ENCODE data around the gene SNTB2. TPM values are rescaled to one million over a fixed set of nuclear protein-coding genes. Genes with fewer than 3 reads are reported as not detected.
A peak's percentile ranks its signal among the peaks of the same experiment; 100 is the strongest.

Gene SNTB2
- total and polyA plus RNA-seq, 2 of the 8 experiments (the other 6 are each of a cell fraction or from before 2014, with no cell fraction given), result 6.0 to 16.1 TPM

DNA sequence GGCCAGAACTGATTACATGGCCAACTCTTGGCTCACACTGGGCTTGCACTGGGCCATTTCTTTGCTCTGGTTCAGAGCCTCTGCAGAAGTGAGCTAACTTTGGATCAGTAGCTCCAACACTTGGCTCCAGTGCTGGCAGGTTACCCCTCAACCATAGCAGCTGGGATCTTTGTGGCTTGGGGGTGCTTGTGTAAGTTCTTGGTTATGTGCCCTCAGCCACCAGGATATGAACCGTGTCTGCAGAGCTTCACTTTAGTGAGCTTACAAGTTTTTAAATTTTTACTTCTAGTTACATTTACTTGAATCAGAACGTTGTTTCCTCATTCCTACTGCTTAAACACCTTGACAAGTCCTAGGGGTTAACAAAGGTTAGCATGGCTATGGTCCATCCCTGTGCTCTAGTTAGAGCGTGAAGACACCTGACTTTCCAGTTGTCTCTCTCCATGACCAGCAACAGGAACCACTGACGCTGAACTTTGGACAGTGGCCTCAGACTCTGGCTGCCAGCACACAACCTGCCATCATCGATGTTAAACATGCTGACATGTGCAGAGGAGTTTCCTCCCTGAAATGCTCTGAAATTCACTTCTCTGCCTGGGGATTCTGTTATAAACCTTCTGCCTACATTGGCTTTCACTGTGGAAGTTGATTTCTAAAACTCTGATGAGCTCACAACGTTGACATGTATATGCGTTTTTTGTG lies 139.4 kb downstream of the SNTB2 start:
- FAIRE-seq, result no peak
- peaks cover 9 to 67% of the 10 kb centered on the region in 2 experiments for H3K79me2 ChIP-seq (ENCODE audit: control insufficient read depth in 1 of 2, insufficient read depth in 2 of 2, low read length in 2 of 2)

More for the DNA sequence above, 139.4 kb downstream of the SNTB2 start:
- Histone ChIP-seq H2BK15ac (ENCODE audit: low read length) (no peak overlapping the region), H3K27ac (ENCODE audit: low read depth, low read length) (no peak overlapping the region), H3K27me3 (replicated peaks in 1 of 4; ENCODE audit: control insufficient read depth in 3 of 4, extremely low read depth in 1 of 4, insufficient read depth in 3 of 4, low read length in 3 of 4) (no peaks in the 10 kb centered on the region), H3K14ac (ENCODE audit: insufficient read length) (no peak overlapping the region), H3K79me1 (ENCODE audit: low read depth, low read length) (peaks cover 21% of the 10 kb centered on the region), H4K20me1 (replicated peaks in 1 of 2; ENCODE audit: control insufficient read depth in 1 of 2, insufficient read depth in 2 of 2, low read length in 2 of 2) (peaks cover 14 to 42% of the 10 kb centered on the region in 2 experiments), H3K18ac (ENCODE audit: extremely low read depth, low read length) (no peak overlapping the region), H3K36me3 (ENCODE audit: control insufficient read depth in 2 of 4, insufficient read depth in 4 of 4, low read length in 3 of 4) (peaks cover 11 to 73% (median 31%) of the 10 kb centered on the region in 4 experiments), H2BK12ac (ENCODE audit: low read depth, low read length) (no peak overlapping the region), H3K4me3 (ENCODE audit: extremely low read depth in 1 of 4, insufficient read depth in 2 of 4, low read depth in 3 of 4, low read length in 4 of 4) (no peak overlapping the region), H2BK5ac (ENCODE audit: low read depth, low read length) (no peak overlapping the region), H3K23me2 (ENCODE audit: low read depth, low read length) (peaks cover 11% of the 10 kb centered on the region; the same call in 1 of the 2 replicates), H3K4me1 (replicated peaks in 1 of 4; ENCODE audit: control insufficient read depth in 3 of 4, insufficient read depth in 4 of 4, low read length in 3 of 4) (peaks cover 6 to 17% (median 10%) of the 10 kb centered on the region in 4 experiments), H4K8ac (ENCODE audit: extremely low read depth, insufficient read depth, low read length) (no peak overlapping the region), H4K5ac (ENCODE audit: insufficient read length, low read depth, low read length) (no peak overlapping the region), H2BK120ac (replicated peaks; ENCODE audit: low read depth, low read length) (no peak overlapping the region), H4K91ac (replicated peaks; ENCODE audit: insufficient read length, low read length) (no peak overlapping the region), H3K56ac (replicated peaks; ENCODE audit: insufficient read length, low read depth, low read length) (no peak overlapping the region), H3K9me3 (ENCODE audit: insufficient read depth in 2 of 2, low read depth in 1 of 2, low read length in 1 of 2) (no peaks in the 10 kb centered on the region), H3K4ac (replicated peaks; ENCODE audit: insufficient read length, low read depth, low read length) (no peak overlapping the region), H3K4me2 (ENCODE audit: insufficient read depth in 1 of 2, low read depth in 2 of 2, low read length in 2 of 2) (peak overlapping the region in 1 of 2 experiments; percentile 24; a peak in 2 of 4 replicates), H3K23ac (ENCODE audit: insufficient read length) (no peak overlapping the region), H2BK20ac (ENCODE audit: low read length) (no peak overlapping the region), H2AK5ac (ENCODE audit: low read depth, low read length) (no peak overlapping the region), H2AFZ (ENCODE audit: low read length) (no peak overlapping the region), H3K9ac (replicated peaks in 1 of 4; ENCODE audit: extremely low read depth in 1 of 4, low read depth in 3 of 4, low read length in 3 of 4) (no peak overlapping the region; a peak in 1 of 7 replicates)
- ChIA-PET CTCF (ENCODE audit: partially characterized antibody) (interaction anchor here (0.5 to 1.4 kb wide), 5 partner anchors 8 to 158 kb away, joined by 3 to 4 read pairs (median 3); no protein-coding TSS in a partner anchor), POLR2A (ENCODE audit: partially characterized antibody) (interaction anchor here (0.6 to 29.8 kb wide), 7 partner anchors 6 to 176 kb away, joined by 3 to 497 read pairs (median 3); partner anchors contain the start of genes COG8, NIP7, PDF and TMED6)
- WGBS, 2 experiments (ENCODE audit: extremely low coverage in 1 of 2, insufficient coverage in 1 of 2, insufficient read length in 1 of 2, insufficient replicate concordance in 2 of 2, low coverage in 1 of 2, low lambda C conversion rate in 2 of 2, missing lambda C conversion rate in 1 of 2), result 90% methylated on average over 7 of the region's 7 CpGs; no CpG with 5 or more reads in 1 of the 2 experiments
- TF ChIP-seq CHD1 (IDR thresholded peaks at IDR 0.05; ENCODE audit: low read depth, low read length) (no peak), POLR2A (IDR thresholded peaks at IDR 0.05; ENCODE audit: control extremely low read depth in 1 of 2, low read depth in 2 of 2, low read length in 2 of 2) (peak in 1 of 2 experiments; percentile 45; a peak in 1 of 3 replicates)
- no peak for DNase-seq (ENCODE audit: low read depth in 1 of 2, low spot score in 2 of 2)
